H54 (cell line): ENCODE data around the gene SPATA1.
"Not testable (repeated sequence)": the region's sequence is repeated elsewhere in the genome, so short reads cannot be mapped to it uniquely, and the experiment has no call there.

Experiments used
- DNase-seq: peaks from one replicate; pipeline ENCODE4 v3.0.0; 2011; ENCODE audit warnings: low spot score, mixed read lengths; ENCODE audit not compliant: insufficient read length
- FAIRE-seq: peaks from 3 replicates; lab custom pipeline; 2011; peaks lifted over from hg19 to GRCh38; lab: Jason Lieb, UNC
- POLR2A ChIP-seq: IDR thresholded peaks from 2 replicates; pipeline ENCODE4 v1.6.1; 2011; ENCODE audit warnings: low read depth, mild to moderate bottlenecking, low read length

Gene SPATA1

DNA sequence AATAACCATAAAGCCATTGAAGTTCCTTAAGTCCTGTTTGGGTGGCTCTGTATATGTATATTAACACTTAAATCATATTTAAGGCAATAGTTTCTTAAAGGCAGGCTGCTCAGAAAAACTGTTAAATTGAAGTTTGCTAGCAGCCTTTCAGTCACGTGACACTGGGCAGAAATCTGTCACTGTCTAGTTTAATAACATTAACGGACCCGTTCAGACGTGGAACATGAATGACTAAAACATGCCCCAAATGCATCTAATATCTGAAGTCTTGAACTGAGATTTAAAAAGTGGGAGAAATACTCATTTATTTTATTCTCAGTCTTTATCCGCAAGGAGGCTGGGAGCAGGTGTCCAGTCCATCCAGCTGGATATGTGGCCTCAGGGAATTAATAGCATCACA, 3.3 kb upstream of the SPATA1 start:
- FAIRE-seq (no peak), DNase-seq (no peak)
- TF ChIP-seq POLR2A = no peak

DNA sequence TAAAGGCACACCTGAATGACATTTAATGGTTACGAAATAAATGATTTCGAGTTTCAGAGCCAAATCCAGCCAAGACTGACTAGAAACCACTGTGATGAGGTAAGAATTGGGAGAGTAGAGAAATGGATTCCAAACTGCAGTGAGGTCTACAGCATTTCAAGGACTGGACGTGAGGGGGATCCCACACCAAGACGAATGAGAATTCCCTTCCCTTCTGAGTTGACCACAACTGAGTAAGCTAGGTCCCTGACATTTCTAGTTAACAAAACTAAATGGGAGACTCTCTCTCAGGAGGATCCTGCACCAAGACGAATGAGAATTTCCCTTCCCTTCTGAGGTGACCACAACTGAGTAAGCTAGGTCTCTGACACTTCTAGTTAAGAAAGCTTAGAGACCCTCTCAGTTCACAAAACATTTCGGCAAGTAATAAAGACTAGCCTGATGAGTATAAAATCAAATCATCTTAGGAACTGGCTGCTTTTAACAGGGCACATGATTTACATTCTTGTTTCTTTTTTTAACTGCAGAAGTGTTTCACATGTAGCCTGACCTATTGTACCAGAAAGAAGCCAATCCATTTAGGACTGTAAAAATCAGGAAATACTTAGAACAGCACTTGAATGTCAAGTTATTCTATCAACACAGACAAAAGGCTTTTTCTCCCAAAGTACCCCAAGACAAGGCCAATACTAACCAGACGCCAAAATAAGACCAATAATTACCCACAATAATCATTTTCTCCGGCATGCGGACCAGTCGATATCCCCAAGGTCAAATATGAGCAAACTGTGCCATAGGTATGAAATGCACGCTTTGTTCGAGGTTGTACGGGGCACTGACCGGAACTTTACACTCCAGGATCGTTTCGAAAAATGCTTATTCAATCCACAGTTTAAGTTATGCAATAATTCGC, 1.4 kb upstream of the SPATA1 start:
- peak; percentile 58 for FAIRE-seq
- no peak for TF ChIP-seq POLR2A
- DNase-seq = no peak

DNA sequence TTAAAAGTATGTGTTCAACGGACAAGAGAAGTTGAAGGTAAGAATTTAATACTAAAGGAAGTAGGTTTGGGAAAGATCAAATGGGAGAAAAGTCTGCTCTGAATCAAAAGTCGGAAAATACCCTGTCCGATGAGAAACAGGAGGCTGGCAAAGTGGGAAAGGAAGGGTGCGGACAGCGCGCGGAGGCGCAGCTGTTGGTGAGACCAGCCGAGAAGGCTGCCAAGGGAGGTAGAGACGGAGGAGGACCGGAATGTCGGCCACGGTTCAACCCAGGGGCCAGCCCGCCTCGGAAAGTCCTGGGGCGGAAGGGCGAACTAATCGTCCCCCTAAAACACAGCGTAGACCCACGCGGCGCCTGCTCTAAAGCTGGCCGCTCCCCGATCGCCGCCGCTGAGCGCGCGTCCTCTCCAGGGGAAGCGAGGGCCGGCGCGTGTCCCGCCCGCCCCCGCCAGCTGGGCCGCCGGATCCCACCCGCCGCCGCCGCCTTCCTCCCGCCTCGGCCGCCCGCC, 639 bp upstream of the SPATA1 start:
- no peak for TF ChIP-seq POLR2A
- no peak for FAIRE-seq
- DNase-seq = peak; percentile 24

DNA sequence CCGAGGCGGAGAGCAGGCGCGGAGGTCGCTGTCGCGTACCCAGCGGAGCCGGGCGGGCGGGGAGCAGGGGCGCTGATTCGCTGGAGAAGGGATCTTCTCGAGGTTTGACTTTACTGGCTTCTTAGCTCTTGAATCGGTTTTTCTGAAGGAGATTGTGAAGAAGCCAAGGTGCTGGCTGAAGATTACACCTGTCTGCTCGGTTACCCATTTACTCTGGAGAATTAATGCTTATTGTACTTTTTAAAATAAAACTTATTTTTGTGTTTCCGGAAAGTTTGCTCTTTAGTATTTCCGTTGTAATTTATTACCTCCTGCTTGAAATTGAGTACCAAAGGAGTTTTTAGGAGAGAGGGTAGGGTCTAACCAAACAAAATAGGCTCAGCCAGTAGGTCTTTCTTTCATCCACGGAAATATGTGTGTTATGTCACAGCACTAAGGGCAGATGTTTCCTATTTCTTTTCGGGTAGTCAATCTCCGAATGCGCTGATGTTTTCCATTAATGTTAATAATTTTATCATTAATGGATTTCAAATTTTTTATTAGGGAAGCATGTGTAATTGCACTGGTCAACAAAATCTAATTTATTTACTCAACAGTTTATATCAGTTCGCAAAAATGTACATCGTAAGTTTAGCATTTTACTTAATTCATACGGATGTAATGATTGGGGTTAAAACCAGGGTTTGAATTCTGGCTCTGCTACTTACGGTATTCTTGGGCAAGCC, 705 bp downstream of the SPATA1 start:
- FAIRE-seq (no peak), DNase-seq (no peak)
- 0 out of 2 replicates have a peak, but pooled peaks have one; percentile 3 for TF ChIP-seq POLR2A

- not testable (repeated sequence) for DNase-seq, FAIRE-seq
Observed at GRCh38 chr1:84507887-84508286, 1.7 kb downstream of the SPATA1 start.

DNA sequence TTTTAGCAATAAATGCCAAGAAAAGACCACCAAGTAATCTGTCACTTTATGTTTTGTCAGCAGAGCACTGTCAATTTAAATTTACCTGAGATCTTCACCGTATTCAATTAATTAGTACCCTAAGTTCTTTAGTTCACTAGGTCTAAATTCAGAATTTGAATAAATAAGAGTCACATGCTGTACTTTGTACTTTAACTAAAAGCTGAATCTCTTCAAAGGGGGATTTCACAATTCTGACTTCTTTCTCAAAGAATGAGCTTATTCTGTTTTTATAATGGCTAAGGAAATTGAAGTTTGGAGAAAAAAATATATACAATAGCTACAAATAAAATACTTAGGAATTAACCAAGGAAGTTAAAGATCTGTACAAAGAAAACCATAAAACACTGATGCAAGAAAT, 2.3 kb downstream of the SPATA1 start:
- DNase-seq (no peak), FAIRE-seq (no peak)
- no peak for TF ChIP-seq POLR2A

DNA sequence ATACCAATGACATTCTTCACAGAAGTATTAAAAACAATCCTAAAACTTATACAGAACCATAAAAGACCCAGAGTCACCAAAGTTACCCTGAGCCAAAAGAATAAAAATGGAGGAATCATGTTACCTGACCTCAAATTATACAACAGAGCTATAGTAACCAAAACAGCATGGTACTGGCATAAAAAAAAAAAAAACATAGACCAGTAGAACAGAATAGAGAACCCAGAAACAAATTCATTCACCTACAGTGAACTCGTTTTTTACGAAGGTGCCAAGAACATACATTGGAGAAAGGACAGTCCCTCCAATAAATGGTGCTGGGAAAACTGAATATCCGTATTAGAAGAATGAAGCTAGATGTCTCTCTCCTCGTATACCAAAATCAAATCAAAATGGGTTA, 2.8 kb downstream of the SPATA1 start:
- no peak for FAIRE-seq
- TF ChIP-seq POLR2A = no peak
- DNase-seq = no peak

- no peak for FAIRE-seq
- DNase-seq = no peak
Observed at GRCh38 chr1:84510165-84510564, 4.0 kb downstream of the SPATA1 start.

DNA sequence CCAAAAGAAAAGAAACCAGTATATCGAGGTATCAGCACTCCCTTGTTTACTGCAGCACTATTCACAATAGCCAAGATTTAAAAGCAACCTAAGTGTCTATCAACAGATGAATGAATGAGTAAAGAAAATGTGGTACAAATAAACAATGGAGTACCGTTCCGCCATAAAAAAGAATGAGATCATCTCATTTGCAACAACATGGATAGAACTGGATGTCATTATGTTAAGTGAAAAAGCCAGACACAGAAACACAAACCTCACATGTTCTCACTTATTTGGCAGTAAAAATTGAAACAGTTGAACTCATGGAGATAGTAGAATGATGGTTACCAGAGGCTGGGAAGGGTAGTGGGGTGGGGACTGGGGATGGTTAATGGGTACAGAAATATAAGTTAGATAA, 4.5 kb downstream of the SPATA1 start:
- no peak for DNase-seq
- FAIRE-seq = peak; percentile 80
- no peak for TF ChIP-seq POLR2A

More at GRCh38 chr1:84510165-84510564, 4.0 kb downstream of the SPATA1 start:
- TF ChIP-seq POLR2A = no peak

DNA sequence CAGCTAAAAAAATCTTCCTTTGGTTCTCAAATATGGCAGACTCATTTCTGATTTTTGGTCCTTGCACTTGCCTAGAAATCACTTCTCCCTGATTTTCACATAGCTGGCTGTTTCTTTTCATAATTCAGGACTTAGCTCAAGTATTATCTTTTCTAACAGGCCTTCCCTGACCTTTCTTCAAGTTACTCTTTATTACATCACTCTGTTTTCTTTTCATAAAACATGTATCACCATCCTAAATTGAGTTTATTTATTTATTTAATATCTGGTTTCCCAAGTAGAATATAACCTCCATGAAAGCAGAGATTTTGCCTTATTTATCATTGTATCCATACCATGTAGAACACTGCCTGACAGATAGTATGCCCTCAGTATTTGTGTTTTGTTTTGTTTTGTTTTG, 18.4 kb downstream of the SPATA1 start:
- FAIRE-seq = no peak
- no peak for TF ChIP-seq POLR2A
- no peak for DNase-seq

GRCh38 chr1:84525779-84526178, 19.6 kb downstream of the SPATA1 start:
- DNase-seq (no peak), FAIRE-seq (no peak)
- TF ChIP-seq POLR2A = no peak

GRCh38 chr1:84538599-84538998, 32.4 kb downstream of the SPATA1 start:
- TF ChIP-seq POLR2A = no peak
- DNase-seq = no peak
- no peak for FAIRE-seq

DNA sequence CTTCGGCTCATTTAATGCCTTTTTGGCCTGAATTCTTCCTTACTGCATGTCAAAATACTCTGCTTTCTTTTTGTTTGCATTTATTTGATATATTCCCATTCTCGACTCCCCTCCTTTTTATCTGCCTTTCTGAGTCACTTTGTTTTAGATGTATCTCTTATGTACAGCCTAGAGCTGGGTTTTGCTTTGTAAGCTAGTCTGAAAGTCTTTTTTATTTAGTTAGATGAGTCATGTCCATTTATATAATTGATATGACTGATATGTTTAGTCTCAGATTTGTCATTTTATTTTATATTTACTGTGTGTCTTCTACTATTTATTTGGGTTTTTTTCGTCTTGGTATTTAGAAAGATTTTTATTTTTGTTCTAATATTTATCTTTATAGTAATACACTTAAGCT, 33.8 kb downstream of the SPATA1 start:
- TF ChIP-seq POLR2A = no peak
- DNase-seq (no peak), FAIRE-seq (no peak)

- no peak for DNase-seq
- TF ChIP-seq POLR2A = no peak
- no peak for FAIRE-seq
Observed at GRCh38 chr1:84540759-84541158, 34.6 kb downstream of the SPATA1 start.

DNA sequence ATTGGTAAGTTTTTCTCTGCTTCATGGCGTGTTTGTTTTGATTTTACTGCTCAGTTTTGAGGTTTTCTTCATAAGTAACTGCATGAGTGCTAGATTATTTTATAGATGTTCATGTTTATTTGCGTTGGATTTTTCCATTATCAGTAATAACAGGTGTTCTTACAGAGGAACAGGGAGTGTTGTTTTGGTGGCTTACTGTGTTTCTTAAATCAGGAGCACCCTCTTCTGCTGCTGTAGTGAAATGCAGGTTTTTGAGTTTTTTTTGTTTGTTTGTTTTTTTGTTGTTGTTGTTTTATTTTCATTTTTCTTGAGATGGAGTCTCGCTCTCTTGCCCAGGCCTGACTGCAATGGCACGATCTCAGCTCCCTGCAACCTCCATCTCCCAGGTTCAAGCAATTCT, 35.5 kb downstream of the SPATA1 start:
- FAIRE-seq (no peak), DNase-seq (no peak)
- TF ChIP-seq POLR2A = no peak
